HepG2 (cell line): ENCODE measurements around the gene DZANK1. TPM values are rescaled to one million over a fixed set of nuclear protein-coding genes. Genes with fewer than 3 reads are reported as not detected.

ENCODE experiments used
- CCDC6 ChIP-seq: sonication (generic); formaldehyde crosslinking; IDR thresholded peaks from 2 replicates; pipeline ENCODE4 v1.8.1; 2022; ENCODE audit warnings: mild to moderate bottlenecking, missing genetic modification reagents, moderate library complexity
- FOXM1 ChIP-seq: sonication (generic); formaldehyde crosslinking; IDR thresholded peaks from 2 replicates; pipeline ENCODE4 v1.5.0; 2020; ENCODE audit warnings: missing genetic modification reagents
- GABPA ChIP-seq, 2 experiments: IDR thresholded peaks; 2 replicates each; pipeline ENCODE4 v1.6.1; 2011 to 2016; ENCODE audit warnings: low read depth in 2 of 2, low read length in 1 of 2, missing biosample characterization in 1 of 2, missing genetic modification characterization in 1 of 2
- HOXD1 ChIP-seq: sonication (generic); formaldehyde crosslinking; IDR thresholded peaks from 2 replicates; pipeline ENCODE4 v1.5.0; 2020; ENCODE audit warnings: missing genetic modification reagents
- KDM5B ChIP-seq: sonication (generic); formaldehyde crosslinking; IDR thresholded peaks from 2 replicates; pipeline ENCODE4 v1.4.0; 2020; ENCODE audit warnings: missing genetic modification reagents, mild to moderate bottlenecking, borderline replicate concordance
- NCOA1 ChIP-seq: sonication (generic); formaldehyde crosslinking; IDR thresholded peaks from 2 replicates; pipeline ENCODE4 v1.9.0; 2021; ENCODE audit warnings: missing genetic modification reagents
- NFRKB ChIP-seq: fragments of 450-650 bp; IDR thresholded peaks from 2 replicates; pipeline ENCODE4 v1.6.1; 2017
- NRL ChIP-seq: sonication (generic); formaldehyde crosslinking; IDR thresholded peaks from 2 replicates; pipeline ENCODE4 v1.5.0; 2020; ENCODE audit warnings: missing genetic modification reagents, mild to moderate bottlenecking, moderate library complexity, borderline replicate concordance
- REPIN1 ChIP-seq: sonication (generic); formaldehyde crosslinking; IDR thresholded peaks from 2 replicates; pipeline ENCODE4 v1.8.0; 2022; ENCODE audit warnings: missing genetic modification reagents, low read depth, mild to moderate bottlenecking, borderline replicate concordance
- SP4 ChIP-seq: sonication (generic); formaldehyde crosslinking; IDR thresholded peaks from 2 replicates; pipeline ENCODE4 v1.8.1; 2023; ENCODE audit warnings: mild to moderate bottlenecking, missing genetic modification reagents
- U2AF2 ChIP-seq: fragments of 200-400 bp; formaldehyde crosslinking; IDR thresholded peaks from 2 replicates; pipeline ENCODE4 v1.6.1; 2017; ENCODE audit warnings: low read depth, mild to moderate bottlenecking, low read length
- ZBTB38 ChIP-seq: sonication (generic); formaldehyde crosslinking; IDR thresholded peaks from 2 replicates; pipeline ENCODE4 v1.5.1; 2020; ENCODE audit warnings: mild to moderate bottlenecking, missing genetic modification reagents
- ZBTB42 ChIP-seq: sonication (generic); formaldehyde crosslinking; IDR thresholded peaks from 2 replicates; pipeline ENCODE4 v1.5.0; 2020; ENCODE audit warnings: mild to moderate bottlenecking, missing genetic modification reagents
- ZNF225 ChIP-seq: sonication (generic); formaldehyde crosslinking; IDR thresholded peaks from 2 replicates; pipeline ENCODE4 v1.4.0; 2020; ENCODE audit warnings: mild to moderate bottlenecking, missing genetic modification reagents
- ZNF282 ChIP-seq: fragments of 450-650 bp; IDR thresholded peaks from 2 replicates; pipeline ENCODE4 v1.6.1; 2018; ENCODE audit not compliant: partially characterized antibody
- ZNF383 ChIP-seq: sonication (generic); formaldehyde crosslinking; IDR thresholded peaks from 2 replicates; pipeline ENCODE4 v1.4.0; 2020; ENCODE audit warnings: missing genetic modification reagents, mild to moderate bottlenecking, borderline replicate concordance
- ZNF451 ChIP-seq: sonication (generic); formaldehyde crosslinking; IDR thresholded peaks from 2 replicates; pipeline ENCODE4 v1.5.0; 2020; ENCODE audit warnings: mild to moderate bottlenecking, missing genetic modification reagents
- ZNF616 ChIP-seq: sonication (generic); formaldehyde crosslinking; IDR thresholded peaks from 2 replicates; pipeline ENCODE4 v1.5.0; 2020; ENCODE audit warnings: low read depth, mild to moderate bottlenecking, missing genetic modification reagents
- ZNF670 ChIP-seq: sonication (generic); formaldehyde crosslinking; IDR thresholded peaks from 2 replicates; pipeline ENCODE4 v1.8.0; 2022; ENCODE audit warnings: mild to moderate bottlenecking, missing genetic modification reagents, borderline replicate concordance
- polyA plus RNA-seq, 8 experiments: library from polyadenylated mRNA; depleted of rRNA in 3 of 8; stranded (reverse) in 7 of 8; unstranded in 1 of 8; fragments of >200 nt; fragmentation: Illumina TruSeq in 4 of 8; extraction: Trizol in 4 of 8; gene quantifications; 2 replicates each; pipeline versions ENCODE4 v1.2.1 to v1.2.3, GENCODE V29; 2011 to 2016; ENCODE audit warnings: low read depth in 4 of 8, missing spikeins in 1 of 8, mixed read lengths in 1 of 8; ENCODE audit not compliant: insufficient read depth in 1 of 8
- total RNA-seq, 5 experiments: library from RNA; depleted of rRNA; stranded (reverse); fragments of >200 nt; fragmentation: Illumina TruSeq; extraction: Trizol; gene quantifications; 2 replicates each; pipeline ENCODE4 v1.2.3, GENCODE V29; 2016; ENCODE audit warnings: low read depth in 1 of 5
- TF ChIP-seq, protein P1 (sequence below): sonication (generic); formaldehyde crosslinking; IDR thresholded peaks from 2 replicates; pipeline ENCODE4 v1.4.0; 2020; ENCODE audit warnings: missing genetic modification reagents, low read depth, mild to moderate bottlenecking, borderline replicate concordance
- TF ChIP-seq, protein P2 (sequence below): IDR thresholded peaks from 2 replicates; pipeline ENCODE4 v1.6.1; 2016; ENCODE audit warnings: mild to moderate bottlenecking, missing biosample characterization, missing genetic modification reagents
- TF ChIP-seq, protein P3 (sequence below): IDR thresholded peaks from 2 replicates; pipeline ENCODE4 v1.6.1; 2016; ENCODE audit warnings: missing genetic modification reagents, missing compliant biosample characterization
- TF ChIP-seq, protein P4 (sequence below): sonication (generic); formaldehyde crosslinking; IDR thresholded peaks from 2 replicates; pipeline ENCODE4 v1.4.0; 2020; ENCODE audit warnings: missing genetic modification reagents

DZANK1 gene
- total and polyA plus RNA-seq, 2 of the 13 experiments (the other 11 are each of a cell fraction or from before 2014, with no cell fraction given) = 1.6 to 3.2 TPM

DNA sequence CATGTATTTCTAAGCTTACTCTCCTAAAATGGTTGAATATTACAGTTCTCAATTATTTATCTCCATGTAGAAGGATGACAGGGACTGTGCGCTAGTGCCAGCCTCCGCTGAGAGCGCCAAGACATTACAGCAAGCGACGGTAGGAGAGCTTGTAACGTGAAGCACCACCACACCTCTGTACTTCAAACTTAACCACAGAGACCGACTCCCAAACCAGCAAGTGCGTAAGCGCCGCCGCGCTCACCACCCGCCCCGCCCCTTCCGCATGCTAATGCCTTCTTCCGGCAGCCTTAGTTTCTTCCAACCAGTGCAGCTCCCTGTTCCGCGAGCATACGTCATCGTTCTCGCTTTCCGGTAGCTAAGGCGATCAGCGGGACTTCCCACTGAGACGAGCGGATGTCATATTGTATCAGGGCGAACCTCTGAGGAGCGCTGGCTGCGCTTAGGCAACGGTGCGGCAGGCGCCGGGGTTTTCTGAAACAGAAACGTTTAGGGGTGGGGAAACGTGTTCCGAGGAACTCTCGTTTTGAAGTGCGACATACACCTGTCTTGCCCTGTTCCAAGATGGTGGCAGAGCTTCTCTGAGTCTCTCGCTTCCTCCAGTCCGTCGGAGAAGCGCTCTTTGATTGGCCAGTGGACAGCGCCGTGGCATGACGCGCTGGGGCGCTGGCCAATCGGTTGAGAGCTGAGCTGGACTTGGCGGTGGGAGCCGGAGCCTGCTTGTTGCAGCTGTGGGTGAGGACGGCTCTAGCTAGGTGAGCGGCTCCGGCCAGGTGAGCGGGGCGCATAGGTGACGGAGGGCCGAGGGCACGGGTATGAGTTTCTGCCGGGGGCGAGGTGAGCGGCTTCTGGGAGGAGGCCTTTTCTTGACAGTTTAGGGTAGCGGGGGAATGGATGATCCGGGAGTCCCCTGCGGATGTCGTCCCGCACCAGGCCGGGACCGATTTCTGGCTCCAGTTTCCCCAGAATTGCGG lies 40.7 kb upstream of the DZANK1 start, which contains the start of gene SEC23B (continued):
- TF ChIP-seq ZNF383 (CRISPR knock-in tag) (peak; percentile 86), ZNF451 (CRISPR knock-in tag) (no peak), ZNF616 (0 out of 2 replicates have a peak, but pooled peaks have one; percentile 85), ZBTB42 (no peak), GABPA (IDR thresholded peaks at IDR 0.05; ENCODE audit: low read depth, low read length) (peak; percentile 74), GABPA (CRISPR knock-in tag; IDR thresholded peaks at IDR 0.05; ENCODE audit: low read depth) (peak; percentile 97), NFRKB (peak; percentile 96), FOXM1 (no peak; the same call in 1 of the 2 replicates), NRL (peak; percentile 52), CCDC6 (peak; percentile 97), ZNF282 (no peak), SP4 (CRISPR knock-in tag) (peak; percentile 83), ZBTB38 (CRISPR knock-in tag) (peak; percentile 13; the same call in 1 of the 2 replicates), REPIN1 (peak; percentile 98), ZNF670 (CRISPR knock-in tag) (peak; percentile 77; the same call in 1 of the 2 replicates), ZNF225 (CRISPR knock-in tag) (peak; percentile 86), KDM5B (peak; percentile 88; the same call in 1 of the 2 replicates), NCOA1 (CRISPR knock-in tag) (peak; percentile 70; the same call in 1 of the 2 replicates), U2AF2 (0 out of 2 replicates have a peak, but pooled peaks have one; percentile 64), HOXD1 (peak; percentile 53; the same call in 1 of the 2 replicates)
- TF ChIP-seq, protein P1, sequence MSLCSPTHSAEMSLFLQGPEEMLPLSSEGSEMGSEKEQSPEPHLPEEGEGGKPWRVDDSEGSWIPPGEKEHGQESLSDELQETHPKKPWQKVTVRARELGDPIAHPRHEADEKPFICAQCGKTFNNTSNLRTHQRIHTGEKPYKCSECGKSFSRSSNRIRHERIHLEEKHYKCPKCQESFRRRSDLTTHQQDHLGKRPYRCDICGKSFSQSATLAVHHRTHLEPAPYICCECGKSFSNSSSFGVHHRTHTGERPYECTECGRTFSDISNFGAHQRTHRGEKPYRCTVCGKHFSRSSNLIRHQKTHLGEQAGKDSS = peak; percentile 84; the same call in 1 of the 2 replicates
- TF ChIP-seq, protein P2, sequence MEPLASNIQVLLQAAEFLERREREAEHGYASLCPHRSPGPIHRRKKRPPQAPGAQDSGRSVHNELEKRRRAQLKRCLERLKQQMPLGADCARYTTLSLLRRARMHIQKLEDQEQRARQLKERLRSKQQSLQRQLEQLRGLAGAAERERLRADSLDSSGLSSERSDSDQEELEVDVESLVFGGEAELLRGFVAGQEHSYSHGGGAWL (CRISPR knock-in tag) = peak; percentile 95
- TF ChIP-seq, protein P3, sequence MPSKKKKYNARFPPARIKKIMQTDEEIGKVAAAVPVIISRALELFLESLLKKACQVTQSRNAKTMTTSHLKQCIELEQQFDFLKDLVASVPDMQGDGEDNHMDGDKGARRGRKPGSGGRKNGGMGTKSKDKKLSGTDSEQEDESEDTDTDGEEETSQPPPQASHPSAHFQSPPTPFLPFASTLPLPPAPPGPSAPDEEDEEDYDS (CRISPR knock-in tag) = peak; percentile 92
- TF ChIP-seq, protein P4, sequence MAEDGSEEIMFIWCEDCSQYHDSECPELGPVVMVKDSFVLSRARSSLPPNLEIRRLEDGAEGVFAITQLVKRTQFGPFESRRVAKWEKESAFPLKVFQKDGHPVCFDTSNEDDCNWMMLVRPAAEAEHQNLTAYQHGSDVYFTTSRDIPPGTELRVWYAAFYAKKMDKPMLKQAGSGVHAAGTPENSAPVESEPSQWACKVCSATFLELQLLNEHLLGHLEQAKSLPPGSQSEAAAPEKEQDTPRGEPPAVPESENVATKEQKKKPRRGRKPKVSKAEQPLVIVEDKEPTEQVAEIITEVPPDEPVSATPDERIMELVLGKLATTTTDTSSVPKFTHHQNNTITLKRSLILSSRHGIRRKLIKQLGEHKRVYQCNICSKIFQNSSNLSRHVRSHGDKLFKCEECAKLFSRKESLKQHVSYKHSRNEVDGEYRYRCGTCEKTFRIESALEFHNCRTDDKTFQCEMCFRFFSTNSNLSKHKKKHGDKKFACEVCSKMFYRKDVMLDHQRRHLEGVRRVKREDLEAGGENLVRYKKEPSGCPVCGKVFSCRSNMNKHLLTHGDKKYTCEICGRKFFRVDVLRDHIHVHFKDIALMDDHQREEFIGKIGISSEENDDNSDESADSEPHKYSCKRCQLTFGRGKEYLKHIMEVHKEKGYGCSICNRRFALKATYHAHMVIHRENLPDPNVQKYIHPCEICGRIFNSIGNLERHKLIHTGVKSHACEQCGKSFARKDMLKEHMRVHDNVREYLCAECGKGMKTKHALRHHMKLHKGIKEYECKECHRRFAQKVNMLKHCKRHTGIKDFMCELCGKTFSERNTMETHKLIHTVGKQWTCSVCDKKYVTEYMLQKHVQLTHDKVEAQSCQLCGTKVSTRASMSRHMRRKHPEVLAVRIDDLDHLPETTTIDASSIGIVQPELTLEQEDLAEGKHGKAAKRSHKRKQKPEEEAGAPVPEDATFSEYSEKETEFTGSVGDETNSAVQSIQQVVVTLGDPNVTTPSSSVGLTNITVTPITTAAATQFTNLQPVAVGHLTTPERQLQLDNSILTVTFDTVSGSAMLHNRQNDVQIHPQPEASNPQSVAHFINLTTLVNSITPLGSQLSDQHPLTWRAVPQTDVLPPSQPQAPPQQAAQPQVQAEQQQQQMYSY = peak; percentile 68
